ENCODE results near the gene AFM.

DNA sequence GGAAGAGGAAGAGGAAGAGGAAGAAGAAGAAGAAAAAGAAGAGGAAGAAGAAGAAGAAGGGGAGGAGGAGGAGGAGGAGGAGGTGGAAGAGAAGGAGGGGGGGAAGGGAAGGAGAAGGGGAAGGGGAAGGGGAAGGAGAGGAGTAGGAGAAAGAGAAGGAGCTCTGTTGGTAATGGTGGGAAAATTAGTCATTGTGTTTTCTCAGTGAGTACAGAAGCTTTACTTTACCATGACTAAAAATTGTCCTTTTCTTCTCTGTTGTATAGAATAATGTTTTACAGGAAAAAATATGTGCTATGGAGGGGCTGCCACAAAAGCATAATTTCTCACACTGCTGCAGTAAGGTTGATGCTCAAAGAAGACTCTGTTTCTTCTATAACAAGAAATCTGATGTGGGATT lies 4.1 kb downstream of the AFM start:
- TF ChIP-seq, protein P1, sequence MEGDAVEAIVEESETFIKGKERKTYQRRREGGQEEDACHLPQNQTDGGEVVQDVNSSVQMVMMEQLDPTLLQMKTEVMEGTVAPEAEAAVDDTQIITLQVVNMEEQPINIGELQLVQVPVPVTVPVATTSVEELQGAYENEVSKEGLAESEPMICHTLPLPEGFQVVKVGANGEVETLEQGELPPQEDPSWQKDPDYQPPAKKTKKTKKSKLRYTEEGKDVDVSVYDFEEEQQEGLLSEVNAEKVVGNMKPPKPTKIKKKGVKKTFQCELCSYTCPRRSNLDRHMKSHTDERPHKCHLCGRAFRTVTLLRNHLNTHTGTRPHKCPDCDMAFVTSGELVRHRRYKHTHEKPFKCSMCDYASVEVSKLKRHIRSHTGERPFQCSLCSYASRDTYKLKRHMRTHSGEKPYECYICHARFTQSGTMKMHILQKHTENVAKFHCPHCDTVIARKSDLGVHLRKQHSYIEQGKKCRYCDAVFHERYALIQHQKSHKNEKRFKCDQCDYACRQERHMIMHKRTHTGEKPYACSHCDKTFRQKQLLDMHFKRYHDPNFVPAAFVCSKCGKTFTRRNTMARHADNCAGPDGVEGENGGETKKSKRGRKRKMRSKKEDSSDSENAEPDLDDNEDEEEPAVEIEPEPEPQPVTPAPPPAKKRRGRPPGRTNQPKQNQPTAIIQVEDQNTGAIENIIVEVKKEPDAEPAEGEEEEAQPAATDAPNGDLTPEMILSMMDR (conservative IDR thresholded peaks at IDR 0.05; ENCODE audit: low read length): no peak
- no peak for TF ChIP-seq EZH2phosphoT487 (IDR thresholded peaks at IDR 0.05; ENCODE audit: borderline replicate concordance, low read depth, low read length)
